ENCODE data around the gene MYOM1.
"Not testable (repeated sequence)": the region's sequence is repeated elsewhere in the genome, so short reads cannot be mapped to it uniquely, and the experiment has no call there.

Gene MYOM1

GRCh38 chr18:3067165-3067661 is 152.6 kb downstream of the MYOM1 start:
- no peak for FAIRE-seq
- DNase-seq (ENCODE audit: extremely low spot score, insufficient read length, low read depth): no peak

- FAIRE-seq: no peak
- no peak for DNase-seq (ENCODE audit: extremely low spot score, insufficient read length, low read depth)
These were observed 153.2 kb downstream of the MYOM1 start for GRCh38 chr18:3066341-3067110.

GRCh38 chr18:3063766-3064165 is 156.0 kb downstream of the MYOM1 start:
- not testable (repeated sequence) for FAIRE-seq; DNase-seq (ENCODE audit: extremely low spot score, insufficient read length, low read depth)

- FAIRE-seq (peak; percentile 60), DNase-seq (ENCODE audit: extremely low spot score, insufficient read length, low read depth) (no peak)
These were observed 156.7 kb downstream of the MYOM1 start for GRCh38 chr18:3062798-3063680.

- DNase-seq (ENCODE audit: extremely low spot score, insufficient read length, low read depth) (no peak), FAIRE-seq (peak; percentile 21)
These were observed 158.0 kb downstream of the MYOM1 start for GRCh38 chr18:3061581-3062312.

- DNase-seq (ENCODE audit: extremely low spot score, insufficient read length, low read depth): no peak
- peak; percentile 54 for FAIRE-seq
These were observed 158.8 kb downstream of the MYOM1 start for GRCh38 chr18:3060667-3061580.

- FAIRE-seq (no peak), DNase-seq (ENCODE audit: extremely low spot score, insufficient read length, low read depth) (no peak)
These were observed 160.5 kb downstream of the MYOM1 start for GRCh38 chr18:3059272-3059671.

GRCh38 chr18:3058328-3059191 is 161.2 kb downstream of the MYOM1 start:
- FAIRE-seq: no peak
- DNase-seq (ENCODE audit: extremely low spot score, insufficient read length, low read depth): no peak

- no peak for FAIRE-seq
These were observed 162.2 kb downstream of the MYOM1 start for GRCh38 chr18:3057526-3057925.

GRCh38 chr18:3056311-3056710 is 163.5 kb downstream of the MYOM1 start:
- DNase-seq (ENCODE audit: extremely low spot score, insufficient read length, low read depth) (no peak), FAIRE-seq (no peak)

More at GRCh38 chr18:3057526-3057925, 162.2 kb downstream of the MYOM1 start:
- no peak for DNase-seq (ENCODE audit: extremely low spot score, insufficient read length, low read depth)

GRCh38 chr18:3055816-3056215 is 164.0 kb downstream of the MYOM1 start:
- DNase-seq (ENCODE audit: extremely low spot score, insufficient read length, low read depth) (no peak), FAIRE-seq (no peak)

- DNase-seq (ENCODE audit: extremely low spot score, insufficient read length, low read depth): no peak
- FAIRE-seq: no peak
These were observed 164.5 kb downstream of the MYOM1 start for GRCh38 chr18:3055186-3055728.

GRCh38 chr18:3054780-3055179 is 165.0 kb downstream of the MYOM1 start:
- FAIRE-seq: no peak
- no peak for DNase-seq (ENCODE audit: extremely low spot score, insufficient read length, low read depth)

GRCh38 chr18:3054214-3054613 is 165.6 kb downstream of the MYOM1 start:
- no peak for FAIRE-seq
- DNase-seq (ENCODE audit: extremely low spot score, insufficient read length, low read depth): no peak

- DNase-seq (ENCODE audit: extremely low spot score, insufficient read length, low read depth): no peak
- FAIRE-seq: no peak
These were observed 166.7 kb downstream of the MYOM1 start for GRCh38 chr18:3053081-3053480.

- DNase-seq (ENCODE audit: extremely low spot score, insufficient read length, low read depth): no peak
- FAIRE-seq: no peak
These were observed 167.4 kb downstream of the MYOM1 start for GRCh38 chr18:3052411-3052758.

GRCh38 chr18:3051718-3052410 is 167.9 kb downstream of the MYOM1 start:
- FAIRE-seq: no peak
- DNase-seq (ENCODE audit: extremely low spot score, insufficient read length, low read depth): no peak

Measured in GM18507 (cell line).